ENCODE data around the gene HSD17B12.

The HSD17B12 gene

DNA sequence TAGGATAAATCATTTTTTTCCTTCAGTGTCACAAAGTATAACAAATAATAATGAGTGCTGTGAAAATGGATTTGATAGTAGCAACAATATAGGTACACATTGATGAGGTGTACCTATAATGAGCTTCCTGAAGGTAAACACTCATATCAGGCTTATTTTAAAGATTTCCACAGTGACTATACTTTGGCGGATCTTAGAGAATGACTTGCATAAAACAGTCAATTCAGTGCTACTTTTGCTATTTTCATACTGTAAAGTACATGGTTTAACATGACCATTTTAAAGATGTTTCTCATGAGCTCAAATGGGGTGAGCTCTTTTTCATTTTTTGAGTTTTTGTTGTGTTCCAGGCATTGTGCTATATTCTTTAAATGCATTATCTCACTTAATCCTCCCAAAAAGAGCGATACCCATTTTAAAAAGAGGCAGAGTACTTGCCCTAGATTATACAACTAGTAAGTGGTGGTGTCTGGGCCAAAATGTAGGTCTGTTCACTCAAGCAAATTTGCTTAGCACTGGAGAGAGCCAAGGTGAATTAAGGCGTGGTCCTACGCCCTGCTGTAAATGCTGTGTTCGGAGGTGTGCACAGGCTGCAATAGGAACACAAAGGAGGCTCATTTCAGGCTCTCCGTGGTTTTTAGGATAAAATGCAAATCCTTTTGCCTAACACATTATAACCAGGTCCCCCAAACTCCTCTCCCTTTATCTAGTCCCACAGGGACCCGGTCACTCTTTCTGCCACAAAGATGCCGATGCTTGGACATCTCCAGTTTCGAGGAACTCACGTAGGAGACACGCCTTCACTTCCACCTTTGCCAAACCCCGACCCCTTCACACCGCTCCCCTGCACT lies 199.5 kb downstream of the HSD17B12 start:
- DNase-seq (ENCODE audit: low read depth) = no peak
- peak overlapping the region; percentile 80 for H3K4me3 ChIP-seq (ENCODE audit: low read depth, low read length)

DNA sequence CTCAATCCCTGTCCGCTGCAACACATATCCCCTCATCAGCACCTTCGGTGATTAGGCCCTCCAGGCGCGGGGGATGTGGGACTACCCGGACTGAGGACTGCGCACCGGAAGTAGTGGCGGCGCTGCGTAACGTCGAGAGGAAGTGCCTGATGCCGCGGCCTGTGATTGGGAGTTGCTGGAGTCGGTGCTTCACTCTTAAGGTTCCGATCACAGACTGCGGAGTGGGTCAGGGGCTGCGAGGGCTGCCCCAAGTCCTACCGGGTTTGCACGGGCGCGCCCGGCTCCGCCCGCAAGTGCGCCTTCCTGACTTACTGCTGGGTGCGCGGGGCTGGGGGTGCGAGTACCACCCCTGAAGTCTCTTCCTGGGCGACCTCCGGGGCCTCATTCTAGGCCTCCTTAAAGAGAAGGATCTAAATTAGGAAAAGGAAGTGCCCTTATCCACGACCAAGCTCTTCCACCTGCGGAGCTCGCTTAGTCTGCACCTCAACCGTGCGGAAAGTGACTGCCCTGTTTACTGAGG lies 200.2 kb downstream of the HSD17B12 start, which contains the start of gene ALKBH3:
ALKBH3 (plus strand) TSS at position 192 of the 520 bp plus-strand sequence. CDS start 1,822 bp downstream, outside the sequence.
- peak; percentile 85 for DNase-seq (ENCODE audit: low read depth)
- H3K4me3 ChIP-seq (ENCODE audit: low read depth, low read length) = peak within 1 kb of the TSS; percentile 80
- TF ChIP-seq, protein P1, sequence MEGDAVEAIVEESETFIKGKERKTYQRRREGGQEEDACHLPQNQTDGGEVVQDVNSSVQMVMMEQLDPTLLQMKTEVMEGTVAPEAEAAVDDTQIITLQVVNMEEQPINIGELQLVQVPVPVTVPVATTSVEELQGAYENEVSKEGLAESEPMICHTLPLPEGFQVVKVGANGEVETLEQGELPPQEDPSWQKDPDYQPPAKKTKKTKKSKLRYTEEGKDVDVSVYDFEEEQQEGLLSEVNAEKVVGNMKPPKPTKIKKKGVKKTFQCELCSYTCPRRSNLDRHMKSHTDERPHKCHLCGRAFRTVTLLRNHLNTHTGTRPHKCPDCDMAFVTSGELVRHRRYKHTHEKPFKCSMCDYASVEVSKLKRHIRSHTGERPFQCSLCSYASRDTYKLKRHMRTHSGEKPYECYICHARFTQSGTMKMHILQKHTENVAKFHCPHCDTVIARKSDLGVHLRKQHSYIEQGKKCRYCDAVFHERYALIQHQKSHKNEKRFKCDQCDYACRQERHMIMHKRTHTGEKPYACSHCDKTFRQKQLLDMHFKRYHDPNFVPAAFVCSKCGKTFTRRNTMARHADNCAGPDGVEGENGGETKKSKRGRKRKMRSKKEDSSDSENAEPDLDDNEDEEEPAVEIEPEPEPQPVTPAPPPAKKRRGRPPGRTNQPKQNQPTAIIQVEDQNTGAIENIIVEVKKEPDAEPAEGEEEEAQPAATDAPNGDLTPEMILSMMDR (IDR thresholded peaks at IDR 0.05; ENCODE audit: low read depth, low read length, missing control alignments) = no peak

More for the DNA sequence above, 199.5 kb downstream of the HSD17B12 start:
- TF ChIP-seq, protein P1 (IDR thresholded peaks at IDR 0.05; ENCODE audit: low read depth, low read length, missing control alignments) = no peak

DNA sequence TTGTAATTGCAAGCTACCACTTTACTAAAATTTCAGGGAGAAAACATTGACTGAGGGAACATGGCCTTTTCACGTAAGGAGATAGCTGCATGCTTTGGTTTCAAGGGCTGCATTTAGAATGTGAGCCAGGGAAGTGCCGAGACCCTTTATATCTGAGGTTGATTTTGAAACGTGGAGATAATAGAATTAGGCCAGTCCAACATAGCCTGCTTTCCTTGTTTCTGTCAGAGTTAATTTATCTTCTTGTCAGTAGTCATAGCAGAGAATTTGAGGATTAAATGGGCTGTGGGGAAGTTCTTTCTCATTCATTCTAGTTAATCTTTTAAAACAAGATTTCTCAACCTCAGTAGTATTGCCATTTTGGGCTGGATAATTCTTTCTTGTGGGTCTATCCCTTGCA lies 212.3 kb downstream of the HSD17B12 start:
- TF ChIP-seq, protein P1 (IDR thresholded peaks at IDR 0.05; ENCODE audit: low read depth, low read length, missing control alignments) = no peak
- no peak overlapping the region for H3K4me3 ChIP-seq (ENCODE audit: low read depth, low read length)
- no peak for DNase-seq (ENCODE audit: low read depth)

DNA sequence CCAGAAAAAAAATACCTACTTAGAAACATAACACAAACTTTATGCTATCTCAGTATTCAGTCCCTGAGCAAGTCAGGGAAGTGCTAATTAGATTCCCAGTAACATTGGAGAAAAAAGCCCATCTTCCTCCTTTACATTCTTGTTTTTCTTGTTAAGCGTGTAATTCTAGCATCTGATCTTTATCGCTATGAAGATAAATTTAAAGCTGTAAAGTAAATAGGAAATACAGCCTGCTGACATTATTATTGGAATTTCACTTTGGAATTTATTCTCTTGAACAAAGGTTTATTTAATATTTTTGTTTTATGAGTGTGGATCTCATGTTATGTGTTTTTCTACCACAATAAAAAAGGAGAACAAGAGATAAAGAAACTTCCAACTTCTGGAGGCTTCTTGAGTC lies 214.0 kb downstream of the HSD17B12 start:
- no peak for DNase-seq (ENCODE audit: low read depth)
- H3K4me3 ChIP-seq (ENCODE audit: low read depth, low read length) = no peak overlapping the region
- TF ChIP-seq, protein P1 (IDR thresholded peaks at IDR 0.05; ENCODE audit: low read depth, low read length, missing control alignments) = no peak

DNA sequence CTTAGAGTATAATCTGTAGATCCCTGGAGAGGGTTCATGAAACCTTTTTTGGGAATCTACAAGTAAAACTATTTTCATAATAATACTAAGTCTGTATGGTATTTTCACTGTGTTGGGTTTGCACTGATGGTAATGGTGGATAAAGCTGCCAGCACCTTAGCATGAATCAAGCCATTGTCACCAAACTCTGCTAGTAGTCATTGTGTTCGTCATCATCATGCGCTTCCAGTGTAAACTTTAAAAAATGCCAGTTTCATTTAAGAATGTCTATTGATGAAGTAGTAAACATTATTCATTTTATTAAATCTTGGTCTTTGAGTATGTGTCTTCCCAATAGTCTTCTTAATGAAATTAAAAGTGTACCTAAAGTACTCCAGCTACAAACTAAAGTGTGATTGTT lies 215.1 kb downstream of the HSD17B12 start:
- H3K4me3 ChIP-seq (ENCODE audit: low read depth, low read length) = no peak overlapping the region
- no peak for DNase-seq (ENCODE audit: low read depth)
- TF ChIP-seq, protein P1 (IDR thresholded peaks at IDR 0.05; ENCODE audit: low read depth, low read length, missing control alignments) = no peak

DNA sequence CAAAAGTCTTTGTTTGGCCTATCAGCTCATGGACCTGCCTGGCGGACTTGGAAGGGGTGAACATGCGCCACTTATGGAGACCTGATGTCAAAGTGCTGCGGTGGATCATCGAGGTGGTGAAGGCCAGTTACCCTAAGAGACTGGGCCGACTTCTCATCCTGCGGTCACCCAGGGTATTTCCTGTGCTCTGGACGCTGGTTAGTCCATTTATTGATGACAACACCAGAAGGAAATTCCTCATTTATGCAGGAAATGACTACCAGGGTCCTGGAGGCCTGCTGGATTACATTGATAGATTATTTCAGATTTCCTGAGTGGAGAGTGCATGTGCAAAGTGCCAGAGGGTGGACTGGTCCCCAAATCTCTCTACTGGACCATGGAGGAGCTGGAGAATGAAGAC lies 218.0 kb downstream of the HSD17B12 start:
- no peak overlapping the region for H3K4me3 ChIP-seq (ENCODE audit: low read depth, low read length)
- TF ChIP-seq, protein P1 (IDR thresholded peaks at IDR 0.05; ENCODE audit: low read depth, low read length, missing control alignments) = no peak
- no peak for DNase-seq (ENCODE audit: low read depth)

Measured in GM12864 (cell line).